ENCODE results near the gene UGGT2.

UGGT2 gene

DNA sequence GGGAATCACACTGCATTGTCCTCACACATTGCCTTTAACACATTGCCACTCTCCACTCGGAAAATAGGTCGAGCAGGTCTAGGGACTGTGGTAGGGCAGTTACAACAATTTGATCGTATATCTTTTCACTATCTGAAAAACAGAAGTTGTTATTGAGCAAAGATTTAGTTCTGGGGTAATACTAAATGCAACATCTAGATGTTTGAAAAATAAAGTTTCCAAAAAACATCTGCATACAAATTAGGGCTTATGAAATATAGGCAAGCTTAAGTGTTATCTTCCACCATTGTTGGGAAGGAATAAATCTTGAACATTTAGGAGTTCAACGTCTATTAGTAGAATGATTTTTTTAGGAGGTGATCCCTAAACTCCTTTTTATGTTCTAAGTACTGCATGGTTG lies 35.9 kb upstream of the UGGT2 start:
- H3K36me3 ChIP-seq (ENCODE audit: control insufficient read depth, low read length) = no peaks in the 10 kb centered on the region
- no peaks in the 10 kb centered on the region for H3K9me2 ChIP-seq (replicated peaks; ENCODE audit: control insufficient read depth, low read length)
- peaks cover 46% of the 10 kb centered on the region for H3K27me3 ChIP-seq (ENCODE audit: control insufficient read depth, low read length)
- H3K4me1 ChIP-seq (ENCODE audit: control insufficient read depth, low read length) = no peaks in the 10 kb centered on the region
- H3K4me3 ChIP-seq (ENCODE audit: low read length) = no peak overlapping the region
- no peaks in the 10 kb centered on the region for H4K20me1 ChIP-seq (ENCODE audit: control insufficient read depth, insufficient read depth, low read depth, low read length)
- no peaks in the 10 kb centered on the region for H3F3A ChIP-seq (ENCODE audit: control insufficient read depth, insufficient read depth)
- no peaks in the 10 kb centered on the region for H3K79me2 ChIP-seq (ENCODE audit: control insufficient read depth, low read length)
- no peaks in the 10 kb centered on the region for H3K9me3 ChIP-seq (ENCODE audit: control insufficient read depth, insufficient read depth, low read length)
- no peak overlapping the region for H3K4me2 ChIP-seq (ENCODE audit: low read length)
- no peak overlapping the region for H3K27ac ChIP-seq (ENCODE audit: low read depth, low read length)
- no peak for TF ChIP-seq EZH2phosphoT487 (IDR thresholded peaks at IDR 0.05; ENCODE audit: borderline replicate concordance, low read length)
- TF ChIP-seq, protein P1, sequence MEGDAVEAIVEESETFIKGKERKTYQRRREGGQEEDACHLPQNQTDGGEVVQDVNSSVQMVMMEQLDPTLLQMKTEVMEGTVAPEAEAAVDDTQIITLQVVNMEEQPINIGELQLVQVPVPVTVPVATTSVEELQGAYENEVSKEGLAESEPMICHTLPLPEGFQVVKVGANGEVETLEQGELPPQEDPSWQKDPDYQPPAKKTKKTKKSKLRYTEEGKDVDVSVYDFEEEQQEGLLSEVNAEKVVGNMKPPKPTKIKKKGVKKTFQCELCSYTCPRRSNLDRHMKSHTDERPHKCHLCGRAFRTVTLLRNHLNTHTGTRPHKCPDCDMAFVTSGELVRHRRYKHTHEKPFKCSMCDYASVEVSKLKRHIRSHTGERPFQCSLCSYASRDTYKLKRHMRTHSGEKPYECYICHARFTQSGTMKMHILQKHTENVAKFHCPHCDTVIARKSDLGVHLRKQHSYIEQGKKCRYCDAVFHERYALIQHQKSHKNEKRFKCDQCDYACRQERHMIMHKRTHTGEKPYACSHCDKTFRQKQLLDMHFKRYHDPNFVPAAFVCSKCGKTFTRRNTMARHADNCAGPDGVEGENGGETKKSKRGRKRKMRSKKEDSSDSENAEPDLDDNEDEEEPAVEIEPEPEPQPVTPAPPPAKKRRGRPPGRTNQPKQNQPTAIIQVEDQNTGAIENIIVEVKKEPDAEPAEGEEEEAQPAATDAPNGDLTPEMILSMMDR (IDR thresholded peaks at IDR 0.05; ENCODE audit: low read depth, low read length, poor library complexity, severe bottlenecking) = no peak

DNA sequence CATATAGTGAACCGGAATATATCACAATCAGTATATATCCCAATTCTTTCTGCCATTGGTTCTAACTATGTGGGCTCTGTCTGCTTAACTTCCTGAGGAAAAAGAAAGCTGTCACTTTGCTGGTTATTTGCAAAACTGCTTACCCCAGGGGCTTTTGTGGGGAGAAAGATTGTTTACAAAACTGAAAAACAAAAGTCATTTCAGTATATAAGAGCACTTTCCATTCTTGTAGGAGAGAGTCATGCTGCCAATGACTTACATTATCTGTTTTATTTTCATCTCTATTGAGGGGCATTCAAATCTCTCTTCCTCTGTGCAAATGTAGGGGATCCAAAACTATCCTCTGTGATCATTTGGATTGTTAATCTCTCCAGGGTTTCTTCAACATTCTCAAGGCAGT lies 33.5 kb upstream of the UGGT2 start:
- H3K4me3 ChIP-seq (ENCODE audit: low read length) = no peak overlapping the region
- no peaks in the 10 kb centered on the region for H3K9me3 ChIP-seq (ENCODE audit: control insufficient read depth, insufficient read depth, low read length)
- no peaks in the 10 kb centered on the region for H3F3A ChIP-seq (ENCODE audit: control insufficient read depth, insufficient read depth)
- TF ChIP-seq, protein P1 (IDR thresholded peaks at IDR 0.05; ENCODE audit: low read depth, low read length, poor library complexity, severe bottlenecking) = no peak
- no peak for TF ChIP-seq EZH2phosphoT487 (IDR thresholded peaks at IDR 0.05; ENCODE audit: borderline replicate concordance, low read length)
- no peaks in the 10 kb centered on the region for H3K36me3 ChIP-seq (ENCODE audit: control insufficient read depth, low read length)
- H3K9me2 ChIP-seq (replicated peaks; ENCODE audit: control insufficient read depth, low read length) = no peaks in the 10 kb centered on the region
- no peak overlapping the region for H3K27ac ChIP-seq (ENCODE audit: low read depth, low read length)
- no peaks in the 10 kb centered on the region for H3K79me2 ChIP-seq (ENCODE audit: control insufficient read depth, low read length)
- H3K4me2 ChIP-seq (ENCODE audit: low read length) = no peak overlapping the region
- no peaks in the 10 kb centered on the region for H4K20me1 ChIP-seq (ENCODE audit: control insufficient read depth, insufficient read depth, low read depth, low read length)
- H3K4me1 ChIP-seq (ENCODE audit: control insufficient read depth, low read length) = no peaks in the 10 kb centered on the region
- peaks cover 33% of the 10 kb centered on the region for H3K27me3 ChIP-seq (ENCODE audit: control insufficient read depth, low read length)

DNA sequence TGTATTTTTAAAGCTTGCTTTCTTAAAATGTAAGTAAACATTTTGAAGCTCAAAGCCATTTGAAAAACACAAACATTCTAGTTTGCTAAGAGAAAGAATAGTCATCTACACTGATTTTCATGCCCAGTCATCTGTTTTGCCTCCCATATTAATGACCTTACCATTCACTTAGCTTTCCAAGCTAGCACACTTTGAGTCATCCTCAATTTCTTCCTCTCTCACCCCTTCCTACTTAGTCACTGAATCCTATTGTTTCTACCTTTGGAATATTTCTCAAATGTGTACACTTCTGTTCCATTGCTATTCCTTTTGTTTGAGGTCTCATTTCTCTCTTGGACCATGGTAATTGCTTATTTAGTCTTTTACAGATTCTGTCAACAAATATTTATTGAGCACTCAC lies 29.4 kb upstream of the UGGT2 start:
- peaks cover 6% of the 10 kb centered on the region; the same call in 1 of the 2 replicates for H3K27me3 ChIP-seq (ENCODE audit: control insufficient read depth, low read length)
- H3K27ac ChIP-seq (ENCODE audit: low read depth, low read length) = no peak overlapping the region
- no peaks in the 10 kb centered on the region for H3K9me3 ChIP-seq (ENCODE audit: control insufficient read depth, insufficient read depth, low read length)
- H3F3A ChIP-seq (ENCODE audit: control insufficient read depth, insufficient read depth) = no peaks in the 10 kb centered on the region
- TF ChIP-seq, protein P1 (IDR thresholded peaks at IDR 0.05; ENCODE audit: low read depth, low read length, poor library complexity, severe bottlenecking) = no peak
- TF ChIP-seq EZH2phosphoT487 (IDR thresholded peaks at IDR 0.05; ENCODE audit: borderline replicate concordance, low read length) = no peak
- H3K4me2 ChIP-seq (ENCODE audit: low read length) = no peak overlapping the region
- no peaks in the 10 kb centered on the region for H4K20me1 ChIP-seq (ENCODE audit: control insufficient read depth, insufficient read depth, low read depth, low read length)
- no peaks in the 10 kb centered on the region for H3K9me2 ChIP-seq (replicated peaks; ENCODE audit: control insufficient read depth, low read length)
- H3K4me1 ChIP-seq (ENCODE audit: control insufficient read depth, low read length) = no peaks in the 10 kb centered on the region
- H3K36me3 ChIP-seq (ENCODE audit: control insufficient read depth, low read length) = no peaks in the 10 kb centered on the region
- H3K79me2 ChIP-seq (ENCODE audit: control insufficient read depth, low read length) = no peaks in the 10 kb centered on the region
- H3K4me3 ChIP-seq (ENCODE audit: low read length) = no peak overlapping the region

DNA sequence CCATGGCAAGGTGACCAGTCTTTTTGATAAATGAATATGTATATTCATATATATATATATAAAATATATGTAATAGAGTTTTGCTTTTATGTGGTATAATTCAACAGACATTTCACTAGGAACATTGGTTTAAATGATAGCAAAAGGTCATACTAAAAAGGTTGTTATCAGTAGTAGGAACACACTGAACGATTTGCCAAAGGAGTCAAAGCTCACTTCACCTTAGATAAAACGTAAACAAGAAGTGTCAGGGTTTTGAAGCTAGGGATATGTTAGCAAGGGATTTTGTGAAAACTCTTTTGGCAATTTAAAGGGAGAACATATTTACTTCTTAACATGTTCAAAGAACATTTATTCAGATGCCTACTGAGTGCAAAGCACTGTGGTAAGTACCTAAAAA lies 28.7 kb upstream of the UGGT2 start:
- H3K4me3 ChIP-seq (ENCODE audit: low read length) = no peak overlapping the region
- H3K9me2 ChIP-seq (replicated peaks; ENCODE audit: control insufficient read depth, low read length) = no peaks in the 10 kb centered on the region
- no peaks in the 10 kb centered on the region for H4K20me1 ChIP-seq (ENCODE audit: control insufficient read depth, insufficient read depth, low read depth, low read length)
- no peaks in the 10 kb centered on the region for H3K4me1 ChIP-seq (ENCODE audit: control insufficient read depth, low read length)
- no peak overlapping the region for H3K27ac ChIP-seq (ENCODE audit: low read depth, low read length)
- H3K4me2 ChIP-seq (ENCODE audit: low read length) = no peak overlapping the region
- no peaks in the 10 kb centered on the region for H3F3A ChIP-seq (ENCODE audit: control insufficient read depth, insufficient read depth)
- TF ChIP-seq, protein P1 (IDR thresholded peaks at IDR 0.05; ENCODE audit: low read depth, low read length, poor library complexity, severe bottlenecking) = no peak
- no peak for TF ChIP-seq EZH2phosphoT487 (IDR thresholded peaks at IDR 0.05; ENCODE audit: borderline replicate concordance, low read length)
- H3K9me3 ChIP-seq (ENCODE audit: control insufficient read depth, insufficient read depth, low read length) = no peaks in the 10 kb centered on the region
- peaks cover 6% of the 10 kb centered on the region; the same call in 1 of the 2 replicates for H3K27me3 ChIP-seq (ENCODE audit: control insufficient read depth, low read length)
- H3K36me3 ChIP-seq (ENCODE audit: control insufficient read depth, low read length) = no peaks in the 10 kb centered on the region
- H3K79me2 ChIP-seq (ENCODE audit: control insufficient read depth, low read length) = no peaks in the 10 kb centered on the region

Data from DOHH2 (cell line).